Erythroblast (primary cell): Measurements from ENCODE around the gene SNHG17.

ENCODE experiments used
- GATA1 ChIP-seq: IDR thresholded peaks from 2 replicates; pipeline ENCODE4 v1.6.1; 2011; ENCODE audit warnings: low read depth, mild to moderate bottlenecking, control low read depth, low read length, moderate library complexity
- POLR2A ChIP-seq: IDR thresholded peaks from 2 replicates; pipeline ENCODE4 v1.6.1; 2011; ENCODE audit warnings: mild to moderate bottlenecking, low read length

DNA sequence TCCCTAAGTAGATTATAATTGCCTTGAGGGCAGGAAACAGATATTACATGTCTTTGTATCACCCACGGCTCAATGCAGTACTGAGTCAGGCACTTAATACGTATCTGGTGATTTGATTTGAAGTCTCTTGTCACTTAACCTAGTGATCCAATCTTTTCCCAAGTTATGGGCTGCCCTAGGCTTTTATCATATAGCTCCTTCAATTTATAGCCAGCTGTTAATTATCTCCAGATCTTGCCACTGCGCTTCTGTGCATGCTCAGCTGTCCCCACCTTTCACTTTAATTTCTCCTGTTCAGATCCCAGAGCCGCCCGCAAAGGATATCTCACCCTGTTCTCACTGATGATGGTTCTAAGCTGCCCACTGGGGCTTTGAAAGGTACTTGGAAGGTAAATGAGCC lies 41.9 kb downstream of the SNHG17 start:
- no peak for TF ChIP-seq POLR2A
- TF ChIP-seq GATA1, result no peak
